K562 (cell line): ENCODE data around the gene P2RY6. TPM values are rescaled to one million over a fixed set of nuclear protein-coding genes. Genes with fewer than 3 reads are reported as not detected.

Source experiments
- ATAC-seq: fragments of 200-7000 bp; cut with Tn5 transposase; 3 replicates; pipeline ENCODE4 v1.9.1; 2020; ENCODE audit warnings: moderate library complexity
- BruUV-seq: library from RNA; stranded (reverse); fragments of 400-500 nt; replicated peaks from 2 replicates; lab custom pipeline; 2021; lab: Mats Ljungman, UMichigan
- CTCF ChIA-PET: fragments of 300-600 bp; formaldehyde crosslinking; extraction: SDS; loops from one replicate; lab custom pipeline; 2021; ENCODE audit warnings: low intra/inter-chr PET ratio; lab: Yijun Ruan, JAX
- POLR2A ChIA-PET: fragments of 300-600, 350-650 bp; sonication (Branson Sonifier 250); formaldehyde crosslinking; extraction: SDS; loops from one replicate; lab custom pipeline; 2021; ENCODE audit warnings: antibody characterized with exemption, inconsistent platforms; lab: Yijun Ruan, JAX
- DNase-seq, 4 experiments: peaks; one replicate each; pipeline versions ENCODE4 v3.0.0 to v3.0.0-alpha.2; 2011 to 2018; ENCODE audit warnings: low spot score in 3 of 4, mixed read lengths in 3 of 4; ENCODE audit errors: extremely low read depth in 1 of 4
- FAIRE-seq: peaks from 2 replicates; lab custom pipeline; 2011; peaks lifted over from hg19 to GRCh38; lab: Jason Lieb, UNC
- H2AFZ ChIP-seq: 2 replicates; pipeline ENCODE4 v1.6.0; 2011; ENCODE audit warnings: low read depth, low read length, control low read depth, inconsistent platforms
- H3K27ac ChIP-seq: fragments of 200-600 bp; 3 replicates; pipeline ENCODE4 v1.8.0; 2011; ENCODE audit warnings: low read depth, mild to moderate bottlenecking, control low read depth, inconsistent platforms, low read length, moderate library complexity, mixed read lengths; ENCODE audit errors: extremely low read depth
- H3K27me3 ChIP-seq, 2 experiments: fragments of 300-600 bp in 1 of 2; 2 replicates in 1 of 2; 3 replicates in 1 of 2; pipeline versions ENCODE4 v1.6.0 to v1.8.0; 2011; ENCODE audit warnings: inconsistent platforms in 2 of 2, low read length in 2 of 2, mild to moderate bottlenecking in 1 of 2, mixed read lengths in 1 of 2, moderate library complexity in 1 of 2; ENCODE audit not compliant: control insufficient read depth in 2 of 2, insufficient read depth in 2 of 2
- H3K36me3 ChIP-seq: fragments of 300-600 bp; 3 replicates; pipeline ENCODE4 v1.8.0; 2011; ENCODE audit warnings: mild to moderate bottlenecking, low read length, inconsistent platforms; ENCODE audit not compliant: control insufficient read depth, insufficient read depth
- H3K4me1 ChIP-seq, 2 experiments: fragments of 200-600 bp in 1 of 2; replicated peaks in 1 of 2; 2 replicates in 1 of 2; 3 replicates in 1 of 2; pipeline versions ENCODE4 v1.5.1 to v1.8.0; 2011; ENCODE audit warnings: inconsistent platforms in 2 of 2, low read length in 2 of 2, mild to moderate bottlenecking in 1 of 2, mixed read lengths in 1 of 2, moderate library complexity in 1 of 2; ENCODE audit not compliant: control insufficient read depth in 2 of 2, insufficient read depth in 2 of 2
- H3K4me2 ChIP-seq: 2 replicates; pipeline ENCODE4 v1.6.1; 2011; ENCODE audit warnings: low read length, control low read depth, inconsistent platforms, mixed read lengths; ENCODE audit not compliant: insufficient read depth
- H3K4me3 ChIP-seq: fragments of 200-600 bp; sonication (generic), shearing (Covaris generic); 2 replicates; pipeline ENCODE4 v1.5.1; 2016; ENCODE audit warnings: control low read depth, inconsistent platforms
- H3K79me2 ChIP-seq: fragments of 200-600 bp; 3 replicates; pipeline ENCODE4 v1.8.0; 2011; ENCODE audit warnings: low read length, inconsistent platforms; ENCODE audit not compliant: control insufficient read depth, insufficient read depth
- H3K9ac ChIP-seq, 2 experiments: 2 replicates each; pipeline versions ENCODE4 v1.6.0 to v1.6.1; 2011; ENCODE audit warnings: low read depth in 2 of 2, low read length in 2 of 2, control low read depth in 1 of 2, inconsistent platforms in 1 of 2, mild to moderate bottlenecking in 1 of 2, mixed read lengths in 1 of 2; ENCODE audit not compliant: insufficient read depth in 1 of 2
- H3K9me1 ChIP-seq: one replicate; pipeline ENCODE4 v1.6.0; 2011; ENCODE audit warnings: inconsistent platforms, mild to moderate bottlenecking, low read length, moderate library complexity; ENCODE audit not compliant: control insufficient read depth, insufficient read depth
- H3K9me3 ChIP-seq: replicated peaks from 2 replicates; pipeline ENCODE4 v1.5.1; 2011; ENCODE audit warnings: low read depth, low read length, inconsistent platforms; ENCODE audit not compliant: control insufficient read depth, insufficient read depth
- H4K20me1 ChIP-seq: replicated peaks from 2 replicates; pipeline ENCODE4 v1.6.1; 2011; ENCODE audit warnings: low read length, inconsistent platforms, mixed read lengths; ENCODE audit not compliant: control insufficient read depth, insufficient read depth
- GTF2F1 ChIP-seq: IDR thresholded peaks from 2 replicates; pipeline ENCODE4 v1.6.1; 2011; ENCODE audit warnings: low read depth, low read length, improper control_type of control experiment
- HNRNPH1 ChIP-seq: fragments of 200-400 bp; formaldehyde crosslinking; optimal IDR thresholded peaks from 2 replicates; pipeline ENCODE3; 2017; ENCODE audit warnings: low read depth, mild to moderate bottlenecking, low read length, moderate library complexity
- HNRNPUL1 ChIP-seq: fragments of 200-400 bp; formaldehyde crosslinking; IDR thresholded peaks from 2 replicates; pipeline ENCODE4 v1.6.1; 2017; ENCODE audit warnings: low read length
- L3MBTL2 ChIP-seq: fragments of 450-650 bp; IDR thresholded peaks from 2 replicates; pipeline ENCODE4 v1.6.1; 2016; ENCODE audit warnings: mild to moderate bottlenecking, moderate library complexity
- NR2F6 ChIP-seq: fragments of 450-650 bp; formaldehyde crosslinking; IDR thresholded peaks from 2 replicates; pipeline ENCODE4 v1.4.0; 2020; ENCODE audit warnings: mild to moderate bottlenecking
- PCBP2 ChIP-seq: fragments of 200-400 bp; formaldehyde crosslinking; IDR thresholded peaks from 2 replicates; pipeline ENCODE4 v1.6.1; 2018; ENCODE audit warnings: low read length, low read depth, mild to moderate bottlenecking, moderate library complexity; ENCODE audit not compliant: poor library complexity, severe bottlenecking
- SNAPC5 ChIP-seq: fragments of 250-450 bp; sonication (Bioruptor Pico); IDR thresholded peaks from 2 replicates; pipeline ENCODE4 v1.8.0; 2021; ENCODE audit warnings: moderate library complexity, mild to moderate bottlenecking, inconsistent platforms
- TBP ChIP-seq: optimal IDR thresholded peaks from 2 replicates; pipeline ENCODE3; 2011; ENCODE audit warnings: low read depth, low read length, improper control_type of control experiment
- WHSC1 ChIP-seq: IDR thresholded peaks from one replicate; pipeline ENCODE4 v1.6.1; 2012; ENCODE audit warnings: low read length, control low read depth, inconsistent platforms
- ZNF212 ChIP-seq: fragments of 450-650 bp; formaldehyde crosslinking; IDR thresholded peaks from 2 replicates; pipeline ENCODE4 v1.4.0; 2020; ENCODE audit warnings: mild to moderate bottlenecking
- ZNF41 ChIP-seq: fragments of 250-450 bp; sonication (Bioruptor Pico); conservative IDR thresholded peaks from 2 replicates; pipeline ENCODE4 v1.4.0; 2020; ENCODE audit warnings: mild to moderate bottlenecking
- ZNF699 ChIP-seq: fragments of 250-450 bp; sonication (Bioruptor Pico); IDR thresholded peaks from 2 replicates; pipeline ENCODE4 v1.8.0; 2021; ENCODE audit warnings: mild to moderate bottlenecking, moderate library complexity; ENCODE audit not compliant: insufficient replicate concordance
- ZNF75A ChIP-seq: fragments of 450-650 bp; formaldehyde crosslinking; IDR thresholded peaks from 2 replicates; pipeline ENCODE4 v1.4.0; 2020; ENCODE audit warnings: mild to moderate bottlenecking
- WGBS: fragments of 100-300 bp; shearing (Covaris generic); methylation state at CpG from one replicate; pipeline ENCODE4 v1.1.6; 2016; ENCODE audit warnings: low coverage, mixed read lengths; ENCODE audit not compliant: insufficient coverage; ENCODE audit errors: missing lambda C conversion rate; 5-methylcytosine and 5-hydroxymethylcytosine counted together
- in situ Hi-C: fragments of 300-500 bp; cut with MboI; formaldehyde crosslinking; loops from 4 replicates; pipeline ENCODE4 v1.15.0; 2018; ENCODE audit warnings: inconsistent platforms, mixed read lengths
- intact Hi-C: fragments of 100-400 bp; cut with micrococcal nuclease; formaldehyde crosslinking; loops from 2 replicates; pipeline ENCODE4 v1.14.2; 2022
- polyA plus RNA-seq, 8 experiments: library from polyadenylated mRNA; depleted of rRNA in 4 of 8; stranded (reverse) in 5 of 8; unstranded in 3 of 8; fragments of >200 nt; fragmentation: Nextera tagmentation in 2 of 8; fragmentation: Illumina TruSeq in 1 of 8; extraction: Ambion mirVana in 2 of 8; extraction: Trizol in 1 of 8; gene quantifications; 2 replicates each; pipeline versions ENCODE4 v1.2.1 to v1.2.3, GENCODE V29; 2011 to 2014; ENCODE audit warnings: inconsistent platforms in 1 of 8, missing spikeins in 1 of 8
- total RNA-seq, 7 experiments: library from RNA; depleted of rRNA in 6 of 7; stranded (reverse); fragments of >200 nt in 6 of 7; fragmentation: Illumina TruSeq in 2 of 7; extraction: Trizol in 2 of 7; gene quantifications; 2 replicates each; pipeline versions ENCODE4 v1.2.1 to v1.2.3, GENCODE V29; 2011 to 2021; ENCODE audit warnings: low replicate concordance in 1 of 7

Gene P2RY6
- total and polyA plus RNA-seq, 9 of the 15 experiments (the other 6 are each of a cell fraction or from before 2014, with no cell fraction given) = not detected

DNA sequence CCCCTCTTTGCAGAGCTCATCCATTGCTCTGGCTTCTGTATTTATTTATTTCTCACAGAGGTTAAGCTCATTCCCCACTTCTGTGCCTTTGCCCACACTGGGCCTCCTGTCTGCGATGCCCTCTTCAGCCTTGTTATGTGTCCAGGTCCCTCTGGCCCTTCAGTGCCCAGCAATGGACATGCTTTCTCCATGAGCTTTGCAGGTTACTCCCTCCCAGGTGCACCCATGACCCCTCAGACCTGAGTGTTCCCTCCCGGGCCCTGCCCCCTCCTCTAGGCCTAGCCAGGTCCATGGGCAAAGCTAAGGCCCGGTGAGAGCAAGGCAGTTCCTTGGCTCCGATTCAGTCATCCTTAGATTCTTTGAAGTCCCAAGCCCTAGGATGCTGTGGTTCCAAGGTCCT lies 18.4 kb downstream of the P2RY6 start (continued):
- TF ChIP-seq ZNF75A (CRISPR knock-in tag) (no peak), TBP (no peak), ZNF212 (CRISPR knock-in tag) (no peak), GTF2F1 (no peak)

DNA sequence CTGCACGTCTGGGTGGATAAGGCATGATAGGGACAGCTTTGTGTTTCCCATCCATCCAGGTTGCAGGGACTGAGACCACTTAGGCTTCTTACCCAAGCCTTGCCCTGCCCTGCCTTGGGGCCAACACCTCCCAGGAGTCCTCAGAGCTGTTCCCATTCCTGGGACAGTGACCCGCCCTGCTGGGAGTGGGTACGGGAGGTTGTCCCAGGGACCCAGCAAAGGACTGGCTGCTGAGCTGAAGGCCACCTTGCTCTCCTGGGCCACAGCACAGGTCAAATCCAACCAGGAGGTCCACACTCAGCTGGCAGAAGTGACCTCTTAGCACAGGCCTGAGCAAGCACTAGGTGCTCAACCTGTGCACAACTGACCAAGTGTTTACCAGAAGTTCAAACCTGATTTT lies 19.1 kb downstream of the P2RY6 start:
- H4K20me1 ChIP-seq = peaks cover 9% of the 10 kb centered on the region; the same call in 1 of the 2 replicates
- in situ Hi-C loops (loop anchor here (5.0 kb wide), 2 partner anchors 46 to 104 kb away; no protein-coding TSS in a partner anchor), intact Hi-C loops (no loop called here)
- no peak overlapping the region for H3K4me3 ChIP-seq
- no peak overlapping the region for H3K4me2 ChIP-seq
- no TSS peak for BruUV-seq
- WGBS = 0% methylated on average over 3 of the region's 3 CpGs
- H3K36me3 ChIP-seq = no peaks in the 10 kb centered on the region
- peaks cover 0 to 5% of the 10 kb centered on the region in 2 experiments; a peak in 3 of 5 replicates for H3K27me3 ChIP-seq
- no peak overlapping the region for H3K9ac ChIP-seq
- H3K79me2 ChIP-seq = no peaks in the 10 kb centered on the region
- no peak for FAIRE-seq
- no peaks in the 10 kb centered on the region for H3K9me3 ChIP-seq
- TF ChIP-seq HNRNPUL1 (no peak), L3MBTL2 (no peak), HNRNPH1 (no peak), ZNF699 (CRISPR knock-in tag) (no peak), SNAPC5 (CRISPR knock-in tag) (no peak), NR2F6 (CRISPR knock-in tag) (no peak), WHSC1 (no peak), ZNF41 (CRISPR knock-in tag) (no peak), PCBP2 (no peak)
- H2AFZ ChIP-seq = no peak overlapping the region
- H3K27ac ChIP-seq = no peak overlapping the region
- peaks cover 19 to 20% of the 10 kb centered on the region in 2 experiments; a peak in 4 of 5 replicates for H3K4me1 ChIP-seq
- CTCF ChIA-PET = no interaction called here
- no peak for ATAC-seq
- POLR2A ChIA-PET = interaction anchor here (1.0 kb wide), 1 partner anchor 11 kb away, joined by 3 read pairs; no protein-coding TSS in a partner anchor
- H3K9me1 ChIP-seq = peaks cover 5% of the 10 kb centered on the region
- no peak for DNase-seq
